PC-3 (cell line): ENCODE results near the gene CPEB3.

Experiments used
- EZH2 ChIP-seq: fragments of 300-600 bp; sonication (generic); IDR thresholded peaks from one replicate; pipeline ENCODE4 v1.6.1; 2017; ENCODE audit warnings: antibody characterized with exemption, mild to moderate bottlenecking, low read length; ENCODE audit not compliant: unreplicated experiment
- EZH2phosphoT487 ChIP-seq: fragments of 300-600 bp; sonication (generic); IDR thresholded peaks from 2 replicates; pipeline ENCODE4 v1.6.1; 2018; ENCODE audit warnings: mild to moderate bottlenecking, antibody characterized with exemption, low read length, borderline replicate concordance
- TF ChIP-seq, protein P1 (sequence below): fragments of 300-600 bp; sonication (generic); conservative IDR thresholded peaks from 2 replicates; pipeline ENCODE4 v1.5.1; 2017; ENCODE audit warnings: antibody characterized with exemption, low read depth, mild to moderate bottlenecking, low read length

DNA sequence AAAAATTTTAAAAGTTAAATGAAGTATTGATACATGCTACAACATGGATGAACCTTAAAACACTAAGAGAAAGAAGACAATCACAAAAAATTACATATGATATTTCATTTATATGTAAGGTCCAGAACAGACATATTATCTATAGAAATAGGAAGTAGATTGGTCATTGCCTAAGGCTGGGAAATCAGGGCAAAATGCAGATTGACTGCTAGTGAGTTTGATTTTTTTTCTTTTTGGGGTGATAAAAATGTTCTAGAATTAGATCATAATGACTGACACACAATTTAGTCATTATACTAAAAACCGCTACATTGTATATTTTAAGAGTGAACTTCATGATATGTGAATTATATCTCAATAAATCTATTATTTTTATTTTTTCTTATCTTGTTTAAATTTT lies 88.3 kb downstream of the CPEB3 start:
- TF ChIP-seq, protein P1, sequence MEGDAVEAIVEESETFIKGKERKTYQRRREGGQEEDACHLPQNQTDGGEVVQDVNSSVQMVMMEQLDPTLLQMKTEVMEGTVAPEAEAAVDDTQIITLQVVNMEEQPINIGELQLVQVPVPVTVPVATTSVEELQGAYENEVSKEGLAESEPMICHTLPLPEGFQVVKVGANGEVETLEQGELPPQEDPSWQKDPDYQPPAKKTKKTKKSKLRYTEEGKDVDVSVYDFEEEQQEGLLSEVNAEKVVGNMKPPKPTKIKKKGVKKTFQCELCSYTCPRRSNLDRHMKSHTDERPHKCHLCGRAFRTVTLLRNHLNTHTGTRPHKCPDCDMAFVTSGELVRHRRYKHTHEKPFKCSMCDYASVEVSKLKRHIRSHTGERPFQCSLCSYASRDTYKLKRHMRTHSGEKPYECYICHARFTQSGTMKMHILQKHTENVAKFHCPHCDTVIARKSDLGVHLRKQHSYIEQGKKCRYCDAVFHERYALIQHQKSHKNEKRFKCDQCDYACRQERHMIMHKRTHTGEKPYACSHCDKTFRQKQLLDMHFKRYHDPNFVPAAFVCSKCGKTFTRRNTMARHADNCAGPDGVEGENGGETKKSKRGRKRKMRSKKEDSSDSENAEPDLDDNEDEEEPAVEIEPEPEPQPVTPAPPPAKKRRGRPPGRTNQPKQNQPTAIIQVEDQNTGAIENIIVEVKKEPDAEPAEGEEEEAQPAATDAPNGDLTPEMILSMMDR = no peak
- TF ChIP-seq EZH2phosphoT487 (no peak), EZH2 (no peak)
